HEK293 (cell line): ENCODE data around the gene C2orf42.

Source experiments
- CTCF ChIA-PET: fragments of 350-600 bp; formaldehyde crosslinking; extraction: SDS; loops from one replicate; lab custom pipeline; 2021; ENCODE audit warnings: antibody characterized with exemption; lab: Yijun Ruan, JAX
- POLR2A ChIA-PET: fragments of 300-600 bp; formaldehyde crosslinking; extraction: SDS; loops from one replicate; lab custom pipeline; 2020; ENCODE audit warnings: antibody characterized with exemption, inconsistent platforms; lab: Yijun Ruan, JAX
- H3K27ac ChIP-seq: fragments of 200-500 bp; sonication (Bioruptor generic); 2 replicates; pipeline ENCODE4 v1.5.1; 2014; ENCODE audit warnings: low read depth, low read length, control low read depth, inconsistent platforms; ENCODE audit errors: extremely low read depth
- H3K36me3 ChIP-seq, 2 experiments: fragments of 200-500 bp in 1 of 2; sonication (Bioruptor generic) in 1 of 2; 1 replicate in 1 of 2; 2 replicates in 1 of 2; pipeline ENCODE4 v1.5.1; 2014 to 2017; ENCODE audit warnings: inconsistent platforms in 2 of 2, low read length in 2 of 2; ENCODE audit not compliant: control insufficient read depth in 2 of 2, insufficient read depth in 1 of 2
- H3K4me1 ChIP-seq: fragments of 200-500 bp; sonication (Bioruptor generic); 2 replicates; pipeline ENCODE4 v1.5.1; 2014; ENCODE audit warnings: mild to moderate bottlenecking, low read length, inconsistent platforms; ENCODE audit not compliant: control insufficient read depth, insufficient read depth
- H3K4me3 ChIP-seq: 2 replicates; pipeline ENCODE4 v1.5.1; 2011; ENCODE audit warnings: low read depth, mild to moderate bottlenecking, control low read depth, low read length, moderate library complexity
- H3K9me3 ChIP-seq: fragments of 200-500 bp; sonication (Bioruptor generic); 2 replicates; pipeline ENCODE4 v1.5.1; 2014; ENCODE audit warnings: low read depth, low read length, inconsistent platforms; ENCODE audit not compliant: control insufficient read depth, insufficient read depth
- GLIS1 ChIP-seq: fragments of 450-650 bp; formaldehyde crosslinking; IDR thresholded peaks from 2 replicates; pipeline ENCODE4 v1.5.1; 2016; ENCODE audit warnings: missing biosample characterization, missing genetic modification characterization
- GLIS2 ChIP-seq: fragments of 450-650 bp; formaldehyde crosslinking; IDR thresholded peaks from 2 replicates; pipeline ENCODE4 v1.5.1; 2016; ENCODE audit warnings: missing biosample characterization, missing genetic modification characterization
- KLF10 ChIP-seq: fragments of 450-650 bp; IDR thresholded peaks from 2 replicates; pipeline ENCODE4 v1.5.1; 2018; ENCODE audit warnings: missing biosample characterization, mild to moderate bottlenecking, missing genetic modification characterization
- KLF7 ChIP-seq: fragments of 450-650 bp; formaldehyde crosslinking; IDR thresholded peaks from 2 replicates; pipeline ENCODE4 v1.5.1; 2016; ENCODE audit warnings: missing biosample characterization, missing genetic modification characterization, borderline replicate concordance
- SP2 ChIP-seq: fragments of 450-650 bp; formaldehyde crosslinking; IDR thresholded peaks from 2 replicates; pipeline ENCODE4 v1.5.1; 2016; ENCODE audit warnings: missing biosample characterization, missing genetic modification characterization
- TCF7L2 ChIP-seq: IDR thresholded peaks from 2 replicates; pipeline ENCODE4 v1.6.1; 2011; ENCODE audit warnings: low read depth, mild to moderate bottlenecking, inconsistent platforms, low read length, moderate library complexity, borderline replicate concordance
- TSHZ1 ChIP-seq: fragments of 450-650 bp; formaldehyde crosslinking; IDR thresholded peaks from 2 replicates; pipeline ENCODE4 v1.5.1; 2016; ENCODE audit warnings: missing biosample characterization, missing genetic modification characterization, borderline replicate concordance
- ZBTB21 ChIP-seq: fragments of 450-650 bp; formaldehyde crosslinking; IDR thresholded peaks from 2 replicates; pipeline ENCODE4 v1.5.1; 2017; ENCODE audit warnings: missing biosample characterization, missing genetic modification characterization
- ZFHX2 ChIP-seq: fragments of 450-650 bp; formaldehyde crosslinking; conservative IDR thresholded peaks from 2 replicates; pipeline ENCODE4 v1.5.1; 2016; ENCODE audit warnings: missing biosample characterization, missing genetic modification characterization
- ZNF169 ChIP-seq: fragments of 450-650 bp; formaldehyde crosslinking; IDR thresholded peaks from 2 replicates; pipeline ENCODE4 v1.5.1; 2016; ENCODE audit warnings: missing biosample characterization, missing genetic modification characterization
- ZNF175 ChIP-seq: fragments of 450-650 bp; formaldehyde crosslinking; IDR thresholded peaks from 2 replicates; pipeline ENCODE4 v1.5.1; 2016; ENCODE audit warnings: missing biosample characterization, missing genetic modification characterization
- ZNF18 ChIP-seq: fragments of 450-650 bp; formaldehyde crosslinking; IDR thresholded peaks from 2 replicates; pipeline ENCODE4 v1.5.1; 2016; ENCODE audit warnings: missing biosample characterization, missing genetic modification characterization
- ZNF239 ChIP-seq: fragments of 450-650 bp; formaldehyde crosslinking; IDR thresholded peaks from 2 replicates; pipeline ENCODE4 v1.5.1; 2016; ENCODE audit warnings: missing biosample characterization, missing genetic modification characterization
- ZNF292 ChIP-seq: fragments of 450-650 bp; formaldehyde crosslinking; IDR thresholded peaks from 2 replicates; pipeline ENCODE4 v1.5.1; 2016; ENCODE audit warnings: low read depth, missing biosample characterization, missing genetic modification characterization, borderline replicate concordance
- ZNF433 ChIP-seq: fragments of 450-650 bp; formaldehyde crosslinking; IDR thresholded peaks from 2 replicates; pipeline ENCODE4 v1.5.1; 2016; ENCODE audit warnings: missing biosample characterization, missing genetic modification characterization, low read depth
- ZNF514 ChIP-seq: fragments of 450-650 bp; formaldehyde crosslinking; IDR thresholded peaks from 2 replicates; pipeline ENCODE4 v1.5.1; 2016; ENCODE audit warnings: missing biosample characterization, missing genetic modification characterization
- ZNF521 ChIP-seq: fragments of 450-650 bp; formaldehyde crosslinking; IDR thresholded peaks from 2 replicates; pipeline ENCODE4 v1.5.1; 2017; ENCODE audit warnings: missing biosample characterization, mild to moderate bottlenecking, missing genetic modification characterization
- ZNF585B ChIP-seq: fragments of 450-650 bp; formaldehyde crosslinking; IDR thresholded peaks from 2 replicates; pipeline ENCODE4 v1.5.1; 2016; ENCODE audit warnings: missing biosample characterization, missing genetic modification characterization
- ZNF664 ChIP-seq: fragments of 450-650 bp; formaldehyde crosslinking; IDR thresholded peaks from 2 replicates; pipeline ENCODE4 v1.5.1; 2016; ENCODE audit warnings: missing biosample characterization, missing genetic modification characterization
- ZNF704 ChIP-seq: fragments of 450-650 bp; formaldehyde crosslinking; IDR thresholded peaks from 2 replicates; pipeline ENCODE4 v1.5.1; 2016; ENCODE audit warnings: missing biosample characterization, missing genetic modification characterization
- ZNF830 ChIP-seq: fragments of 450-650 bp; IDR thresholded peaks from 2 replicates; pipeline ENCODE4 v1.5.0; 2018; ENCODE audit warnings: missing biosample characterization, missing genetic modification characterization, low read depth, mild to moderate bottlenecking, moderate library complexity
- ZSCAN18 ChIP-seq: fragments of 450-650 bp; formaldehyde crosslinking; IDR thresholded peaks from 2 replicates; pipeline ENCODE4 v1.5.1; 2016; ENCODE audit warnings: missing biosample characterization, missing genetic modification characterization
- ZSCAN4 ChIP-seq: fragments of 450-650 bp; formaldehyde crosslinking; IDR thresholded peaks from 2 replicates; pipeline ENCODE4 v1.5.1; 2017; ENCODE audit warnings: missing biosample characterization, missing genetic modification characterization

Gene C2orf42

GRCh38 chr2:70203086-70203485 is 12.3 kb upstream of the C2orf42 start:
- H3K4me3 ChIP-seq, result no peak overlapping the region
- H3K9me3 ChIP-seq, result no peaks in the 10 kb centered on the region
- no peaks in the 10 kb centered on the region for H3K36me3 ChIP-seq
- ChIA-PET CTCF (interaction anchor here (0.6 kb wide), 1 partner anchor 612 kb away, joined by 4 read pairs; no protein-coding TSS in a partner anchor), POLR2A (interaction anchor here (3.7 kb wide), 1 partner anchor 12 kb away, joined by 12 read pairs; the partner anchor contains the start of gene C2orf42)
- TF ChIP-seq ZNF514 (tag by site-specific recombination), result no peak
- no peak for TF ChIP-seq ZNF521 (tag by site-specific recombination)
- no peak for TF ChIP-seq ZNF585B (tag by site-specific recombination)
- TF ChIP-seq ZNF433 (tag by site-specific recombination), result no peak
- no peak for TF ChIP-seq ZFHX2 (tag by site-specific recombination)
- TF ChIP-seq ZNF18, result no peak
- TF ChIP-seq ZNF664 (tag by site-specific recombination), result no peak
- no peak for TF ChIP-seq TCF7L2
- no peak for TF ChIP-seq ZSCAN4
- TF ChIP-seq ZNF175, result no peak
- TF ChIP-seq ZNF292 (tag by site-specific recombination), result no peak
- no peak for TF ChIP-seq ZNF830 (tag by site-specific recombination)
- no peak for TF ChIP-seq SP2 (tag by site-specific recombination)
- no peak for TF ChIP-seq GLIS1 (tag by site-specific recombination)
- TF ChIP-seq ZNF704 (tag by site-specific recombination), result no peak
- H3K4me1 ChIP-seq, result no peaks in the 10 kb centered on the region
- H3K27ac ChIP-seq, result no peak overlapping the region

GRCh38 chr2:70202236-70202806 is 11.5 kb upstream of the C2orf42 start:
- H3K9me3 ChIP-seq, result no peaks in the 10 kb centered on the region

More at GRCh38 chr2:70202236-70202806, 11.5 kb upstream of the C2orf42 start:
- CTCF ChIA-PET, result interaction anchor here (0.6 kb wide), 1 partner anchor 612 kb away, joined by 4 read pairs; no protein-coding TSS in a partner anchor
- Histone ChIP-seq H3K4me1 (no peaks in the 10 kb centered on the region), H3K27ac (no peak overlapping the region), H3K36me3 (no peaks in the 10 kb centered on the region; a peak in 1 of 3 replicates), H3K4me3 (no peak overlapping the region)
- TF ChIP-seq ZSCAN18 (tag by site-specific recombination) (no peak), KLF7 (no peak), KLF10 (tag by site-specific recombination) (no peak), ZNF169 (tag by site-specific recombination) (no peak), ZBTB21 (tag by site-specific recombination) (no peak), TSHZ1 (tag by site-specific recombination) (no peak), ZNF239 (no peak), GLIS2 (no peak)
- POLR2A ChIA-PET, result interaction anchor here (3.7 kb wide), 1 partner anchor 11 kb away, joined by 12 read pairs; the partner anchor contains the start of gene C2orf42
